HG03095 (cell line): ENCODE measurements around the gene EFNB1.

ENCODE experiments used
- ATAC-seq: cut with Tn5 transposase; IDR thresholded peaks from one replicate; pipeline ENCODE4 v1.9.1; 2021; ENCODE audit warnings: moderate library complexity; ENCODE audit not compliant: unreplicated experiment

The EFNB1 gene

GRCh38 chrX:68827256-68827655 lies 1.6 kb upstream of the EFNB1 start:
- ATAC-seq: no peak

- peak; percentile 41 for ATAC-seq
Measured at GRCh38 chrX:68827848-68828624, 785 bp upstream of the EFNB1 start.

- ATAC-seq: no peak
Measured at GRCh38 chrX:68829582-68830418, 979 bp downstream of the EFNB1 start.

GRCh38 chrX:68830419-68831404 lies 1.9 kb downstream of the EFNB1 start:
- no peak for ATAC-seq

- ATAC-seq: no peak
Measured at GRCh38 chrX:68831405-68832100, 2.7 kb downstream of the EFNB1 start.

GRCh38 chrX:68832101-68832416 lies 3.2 kb downstream of the EFNB1 start:
- ATAC-seq: peak; percentile 43

- ATAC-seq: no peak
Measured at GRCh38 chrX:68832516-68833447, 4.0 kb downstream of the EFNB1 start.

GRCh38 chrX:68833448-68833805 lies 4.6 kb downstream of the EFNB1 start:
- ATAC-seq: no peak

GRCh38 chrX:68833855-68834331 lies 5.1 kb downstream of the EFNB1 start:
- ATAC-seq: no peak

GRCh38 chrX:68834371-68835103 lies 5.7 kb downstream of the EFNB1 start:
- no peak for ATAC-seq

- ATAC-seq: no peak
Measured at GRCh38 chrX:68835104-68835442, 6.3 kb downstream of the EFNB1 start.

GRCh38 chrX:68835468-68835867 lies 6.6 kb downstream of the EFNB1 start:
- no peak for ATAC-seq

- ATAC-seq: no peak
Measured at GRCh38 chrX:68837119-68837518, 8.3 kb downstream of the EFNB1 start.

GRCh38 chrX:68838571-68838910 lies 9.7 kb downstream of the EFNB1 start:
- no peak for ATAC-seq

GRCh38 chrX:68839771-68840170 lies 10.9 kb downstream of the EFNB1 start:
- ATAC-seq: no peak

- no peak for ATAC-seq
Measured at GRCh38 chrX:68840256-68840655, 11.4 kb downstream of the EFNB1 start.

- no peak for ATAC-seq
Measured at GRCh38 chrX:68841251-68842049, 12.6 kb downstream of the EFNB1 start.

- no peak for ATAC-seq
Measured at GRCh38 chrX:68842351-68842750, 13.5 kb downstream of the EFNB1 start.
